Hepatocyte (in vitro differentiated cells): Measurements from ENCODE around the gene GASK1A. TPM values are rescaled to one million over a fixed set of nuclear protein-coding genes. Genes with fewer than 3 reads are reported as not detected.
A peak's percentile ranks its signal among the peaks of the same experiment; 100 is the strongest.

Source experiments
- DNase-seq: peaks from one replicate; pipeline ENCODE4 v3.0.0-alpha.2; 2016; ENCODE audit warnings: low spot score
- H2AFZ ChIP-seq: fragments of 200-600 bp; sonication (generic); 2 replicates; pipeline ENCODE4 v1.6.0; 2016; ENCODE audit warnings: antibody characterized with exemption, mild to moderate bottlenecking
- H3K27ac ChIP-seq: fragments of 200-600 bp; sonication (generic); 2 replicates; pipeline ENCODE4 v1.5.1; 2016; ENCODE audit warnings: mild to moderate bottlenecking
- H3K27me3 ChIP-seq: fragments of 200-600 bp; sonication (generic); 2 replicates; pipeline ENCODE4 v1.6.1; 2016
- H3K36me3 ChIP-seq: fragments of 200-600 bp; sonication (generic); replicated peaks from 2 replicates; pipeline ENCODE4 v1.5.1; 2016; ENCODE audit warnings: low read depth; ENCODE audit not compliant: insufficient read depth
- H3K4me1 ChIP-seq: fragments of 200-600 bp; sonication (generic); 2 replicates; pipeline ENCODE4 v1.5.1; 2016; ENCODE audit warnings: mild to moderate bottlenecking, moderate library complexity; ENCODE audit not compliant: insufficient read depth
- H3K4me2 ChIP-seq: fragments of 200-600 bp; sonication (generic); 2 replicates; pipeline ENCODE4 v1.6.0; 2016
- H3K4me3 ChIP-seq: fragments of 200-600 bp; sonication (generic); 2 replicates; pipeline ENCODE4 v1.5.1; 2016; ENCODE audit warnings: mild to moderate bottlenecking
- H3K79me2 ChIP-seq: fragments of 200-600 bp; sonication (generic); 2 replicates; pipeline ENCODE4 v1.6.0; 2017; ENCODE audit warnings: mild to moderate bottlenecking
- H3K9me2 ChIP-seq: fragments of 200-600 bp; sonication (generic); replicated peaks from 2 replicates; pipeline ENCODE4 v1.6.0; 2017; ENCODE audit warnings: mild to moderate bottlenecking; ENCODE audit not compliant: insufficient read depth
- H3K9me3 ChIP-seq: fragments of 200-600 bp; sonication (generic); 2 replicates; pipeline ENCODE4 v1.5.1; 2016; ENCODE audit warnings: low read depth, mild to moderate bottlenecking
- H4K20me1 ChIP-seq: fragments of 200-600 bp; sonication (generic); 2 replicates; pipeline ENCODE4 v1.6.0; 2016; ENCODE audit warnings: mild to moderate bottlenecking; ENCODE audit not compliant: insufficient read depth, poor library complexity, severe bottlenecking
- CTCF ChIP-seq: fragments of 200-600 bp; sonication (generic); IDR thresholded peaks from 2 replicates; pipeline ENCODE4 v1.5.1; 2016; ENCODE audit warnings: antibody characterized with exemption, mild to moderate bottlenecking; ENCODE audit not compliant: poor library complexity
- EZH2 ChIP-seq: fragments of 200-600 bp; sonication (generic); IDR thresholded peaks from 2 replicates; pipeline ENCODE4 v1.6.1; 2016; ENCODE audit warnings: antibody characterized with exemption, mild to moderate bottlenecking, borderline replicate concordance
- EZH2phosphoT487 ChIP-seq: fragments of 200-600 bp; sonication (generic); IDR thresholded peaks from one replicate; pipeline ENCODE4 v1.6.1; 2018; ENCODE audit warnings: antibody characterized with exemption, mild to moderate bottlenecking, low read depth, moderate library complexity; ENCODE audit not compliant: unreplicated experiment, severe bottlenecking
- WGBS: methylation state at CpG from one replicate; pipeline ENCODE4 v1.1.6; 2016; ENCODE audit warnings: low lambda C conversion rate; ENCODE audit errors: missing lambda C conversion rate; 5-methylcytosine and 5-hydroxymethylcytosine counted together
- polyA plus RNA-seq: library from polyadenylated mRNA; unstranded; fragments of >200 nt; fragmentation: Nextera tagmentation; extraction: Ambion mirVana; gene quantifications from 2 replicates; pipeline ENCODE4 v1.2.1, GENCODE V29; 2016
- total RNA-seq: library from RNA; depleted of rRNA; stranded (reverse); fragments of >200 nt; gene quantifications from 2 replicates; pipeline ENCODE4 v1.2.3, GENCODE V29; 2014

The GASK1A gene
- total and polyA plus RNA-seq, 2 experiments from 2014 or later, result 1.1 to 2.1 TPM

- Histone ChIP-seq H3K4me2 (no peak overlapping the region), H3K4me3 (no peak overlapping the region), H3K36me3 (no peaks in the 10 kb centered on the region), H3K79me2 (no peaks in the 10 kb centered on the region), H3K4me1 (no peaks in the 10 kb centered on the region), H2AFZ (no peak overlapping the region), H3K9me2 (no peaks in the 10 kb centered on the region), H3K27ac (no peak overlapping the region), H3K9me3 (no peaks in the 10 kb centered on the region), H3K27me3 (peaks cover 13% of the 10 kb centered on the region), H4K20me1 (no peaks in the 10 kb centered on the region)
- TF ChIP-seq EZH2 (no peak), EZH2phosphoT487 (no peak), CTCF (no peak)
- no peak for DNase-seq
- 96% methylated on average over 1 of the region's 1 CpG for WGBS
These were observed 18.3 kb upstream of the GASK1A start for GRCh38 chr3:42960786-42961185.

- Histone ChIP-seq H3K27me3 (peaks cover 13% of the 10 kb centered on the region), H3K4me3 (no peak overlapping the region), H3K9me2 (no peaks in the 10 kb centered on the region), H3K9me3 (no peaks in the 10 kb centered on the region), H3K79me2 (no peaks in the 10 kb centered on the region), H3K4me1 (no peaks in the 10 kb centered on the region), H3K36me3 (no peaks in the 10 kb centered on the region), H2AFZ (no peak overlapping the region), H4K20me1 (no peaks in the 10 kb centered on the region), H3K4me2 (no peak overlapping the region), H3K27ac (no peak overlapping the region)
- DNase-seq, result peak; percentile 72
- TF ChIP-seq EZH2phosphoT487, result no peak
- TF ChIP-seq CTCF, result peak; percentile 76
- WGBS, result 2% methylated on average over 4 of the region's 4 CpGs
These were observed 17.5 kb upstream of the GASK1A start for GRCh38 chr3:42961633-42962032.

- Histone ChIP-seq H3K4me2 (no peak overlapping the region), H3K79me2 (no peaks in the 10 kb centered on the region), H3K27me3 (peaks cover 13% of the 10 kb centered on the region), H3K9me2 (no peaks in the 10 kb centered on the region), H3K36me3 (no peaks in the 10 kb centered on the region), H4K20me1 (no peaks in the 10 kb centered on the region), H2AFZ (no peak overlapping the region), H3K4me1 (no peaks in the 10 kb centered on the region), H3K27ac (no peak overlapping the region), H3K4me3 (no peak overlapping the region), H3K9me3 (no peaks in the 10 kb centered on the region)
- DNase-seq, result no peak
- 66% methylated on average over 2 of the region's 2 CpGs for WGBS
- TF ChIP-seq EZH2phosphoT487 (no peak), CTCF (no peak), EZH2 (no peak)
These were observed 15.8 kb upstream of the GASK1A start for GRCh38 chr3:42963269-42963668.

GRCh38 chr3:42964266-42964665 lies 14.8 kb upstream of the GASK1A start:
- Histone ChIP-seq H3K36me3 (no peaks in the 10 kb centered on the region), H3K4me1 (no peaks in the 10 kb centered on the region), H3K79me2 (no peaks in the 10 kb centered on the region), H3K4me3 (no peak overlapping the region), H4K20me1 (no peaks in the 10 kb centered on the region), H3K9me2 (no peaks in the 10 kb centered on the region), H3K4me2 (no peak overlapping the region), H3K27ac (no peak overlapping the region), H3K27me3 (peaks cover 13% of the 10 kb centered on the region), H3K9me3 (no peaks in the 10 kb centered on the region), H2AFZ (no peak overlapping the region)
- WGBS, result 84% methylated on average over 4 of the region's 4 CpGs
- TF ChIP-seq EZH2 (no peak), EZH2phosphoT487 (no peak), CTCF (no peak)
- DNase-seq, result no peak
